Measurements from ENCODE around the gene FCN1.

DNA sequence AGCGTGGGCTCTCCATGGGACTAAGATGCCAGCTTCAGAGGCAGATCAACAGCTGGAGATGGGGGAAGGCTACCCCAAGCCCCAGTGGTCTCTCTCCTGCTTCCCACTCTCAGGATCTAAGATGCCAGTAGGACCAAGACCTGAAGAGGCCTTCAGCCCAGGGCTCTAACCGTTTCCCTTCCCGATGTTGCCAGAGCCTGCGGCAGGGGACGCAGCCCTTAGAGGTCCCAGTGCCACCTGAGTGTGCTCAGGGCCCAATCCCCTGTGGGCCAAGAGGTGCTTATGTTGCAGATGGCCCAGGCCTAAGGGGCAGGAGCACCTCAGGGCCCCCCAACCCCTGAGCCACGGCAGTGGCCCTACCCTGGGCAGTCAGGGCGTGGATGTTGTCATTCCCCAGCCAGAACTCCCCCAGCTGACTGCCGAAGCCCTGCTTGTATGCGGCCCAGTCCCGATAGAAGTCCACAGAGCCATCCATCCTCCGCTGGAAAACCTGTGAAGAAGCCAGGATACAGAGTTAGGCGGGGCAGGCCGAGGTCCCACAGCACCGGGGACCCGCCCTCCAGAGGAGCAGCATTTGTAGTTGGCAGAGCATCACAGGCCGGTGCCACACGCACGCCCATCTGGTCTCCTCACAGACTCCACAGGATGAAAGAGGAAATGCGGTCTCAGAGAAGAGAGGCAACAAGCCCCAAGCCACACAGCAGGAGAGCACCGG lies 5.4 kb downstream of the FCN1 start:
- TF ChIP-seq, protein P1, sequence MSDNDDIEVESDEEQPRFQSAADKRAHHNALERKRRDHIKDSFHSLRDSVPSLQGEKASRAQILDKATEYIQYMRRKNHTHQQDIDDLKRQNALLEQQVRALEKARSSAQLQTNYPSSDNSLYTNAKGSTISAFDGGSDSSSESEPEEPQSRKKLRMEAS (IDR thresholded peaks at IDR 0.05; ENCODE audit: low read depth) = no peak
- TF ChIP-seq, protein P2, sequence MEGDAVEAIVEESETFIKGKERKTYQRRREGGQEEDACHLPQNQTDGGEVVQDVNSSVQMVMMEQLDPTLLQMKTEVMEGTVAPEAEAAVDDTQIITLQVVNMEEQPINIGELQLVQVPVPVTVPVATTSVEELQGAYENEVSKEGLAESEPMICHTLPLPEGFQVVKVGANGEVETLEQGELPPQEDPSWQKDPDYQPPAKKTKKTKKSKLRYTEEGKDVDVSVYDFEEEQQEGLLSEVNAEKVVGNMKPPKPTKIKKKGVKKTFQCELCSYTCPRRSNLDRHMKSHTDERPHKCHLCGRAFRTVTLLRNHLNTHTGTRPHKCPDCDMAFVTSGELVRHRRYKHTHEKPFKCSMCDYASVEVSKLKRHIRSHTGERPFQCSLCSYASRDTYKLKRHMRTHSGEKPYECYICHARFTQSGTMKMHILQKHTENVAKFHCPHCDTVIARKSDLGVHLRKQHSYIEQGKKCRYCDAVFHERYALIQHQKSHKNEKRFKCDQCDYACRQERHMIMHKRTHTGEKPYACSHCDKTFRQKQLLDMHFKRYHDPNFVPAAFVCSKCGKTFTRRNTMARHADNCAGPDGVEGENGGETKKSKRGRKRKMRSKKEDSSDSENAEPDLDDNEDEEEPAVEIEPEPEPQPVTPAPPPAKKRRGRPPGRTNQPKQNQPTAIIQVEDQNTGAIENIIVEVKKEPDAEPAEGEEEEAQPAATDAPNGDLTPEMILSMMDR (IDR thresholded peaks at IDR 0.05) = no peak

All from SK-N-SH (cell line).